Epithelial cell of proximal tubule (primary cell): Measurements from ENCODE around the gene HID1. TPM values are rescaled to one million over a fixed set of nuclear protein-coding genes. Genes with fewer than 3 reads are reported as not detected.

Experiments
- DNase-seq: peaks from one replicate; pipeline ENCODE4 v3.0.0-alpha.2; 2011; ENCODE audit warnings: low read depth
- H3K4me3 ChIP-seq: 2 replicates; pipeline ENCODE4 v1.5.1; 2011; ENCODE audit warnings: low read depth, mild to moderate bottlenecking, low read length
- CTCF ChIP-seq: conservative IDR thresholded peaks from 2 replicates; pipeline ENCODE4 v1.5.1; 2012; ENCODE audit warnings: low read depth, mild to moderate bottlenecking, low read length
- total RNA-seq: library from RNA; depleted of rRNA; stranded (reverse); fragments of >200 nt; gene quantifications from 2 replicates; pipeline ENCODE4 v1.2.3, GENCODE V29; 2015

The HID1 gene
- total RNA-seq, 1 donor from 2014 or later = 19.1 TPM

GRCh38 chr17:74946641-74947040 lies 25.9 kb downstream of the HID1 start:
- no peak overlapping the region for H3K4me3 ChIP-seq
- no peak for TF ChIP-seq CTCF
- DNase-seq = no peak

- no peak overlapping the region for H3K4me3 ChIP-seq
- DNase-seq = no peak
- no peak for TF ChIP-seq CTCF
These were observed 27.0 kb downstream of the HID1 start for GRCh38 chr17:74945543-74945942.

GRCh38 chr17:74943808-74944522 lies 28.6 kb downstream of the HID1 start:
- no peak overlapping the region for H3K4me3 ChIP-seq
- DNase-seq = no peak
- TF ChIP-seq CTCF = no peak

- no peak for TF ChIP-seq CTCF
- DNase-seq = no peak
- H3K4me3 ChIP-seq = no peak overlapping the region
These were observed 31.3 kb downstream of the HID1 start for GRCh38 chr17:74941128-74941725.

- no peak for DNase-seq
- H3K4me3 ChIP-seq = no peak overlapping the region
- no peak for TF ChIP-seq CTCF
These were observed 33.0 kb downstream of the HID1 start for GRCh38 chr17:74939534-74939933.

GRCh38 chr17:74938194-74938950 lies 34.2 kb downstream of the HID1 start:
- no peak overlapping the region for H3K4me3 ChIP-seq
- no peak for TF ChIP-seq CTCF
- no peak for DNase-seq
